Karpas-422 (cell line): ENCODE measurements around the gene CELF2. TPM values are rescaled to one million over a fixed set of nuclear protein-coding genes. Genes with fewer than 3 reads are reported as not detected.

Experiments used
- DNase-seq: peaks from one replicate; pipeline ENCODE4 v3.0.0-alpha.2; 2015
- H2AFZ ChIP-seq: fragments of 200-600 bp; sonication (generic); 2 replicates; pipeline ENCODE4 v1.6.1; 2014; ENCODE audit warnings: antibody characterized with exemption, low read length, mixed read lengths
- H3K27ac ChIP-seq: fragments of 200-600 bp; sonication (generic); 2 replicates; pipeline ENCODE4 v1.5.1; 2014; ENCODE audit warnings: mild to moderate bottlenecking, low read length, moderate library complexity
- H3K27me3 ChIP-seq: fragments of 200-600 bp; sonication (generic); 2 replicates; pipeline ENCODE4 v1.6.1; 2014; ENCODE audit warnings: low read length, mixed read lengths
- H3K36me3 ChIP-seq: fragments of 200-600 bp; sonication (generic); 2 replicates; pipeline ENCODE4 v1.6.1; 2014; ENCODE audit warnings: low read length, mixed read lengths; ENCODE audit not compliant: insufficient read depth
- H3K4me1 ChIP-seq: fragments of 200-600 bp; sonication (generic); 2 replicates; pipeline ENCODE4 v1.6.1; 2014; ENCODE audit warnings: mild to moderate bottlenecking, low read length, mixed read lengths
- H3K4me2 ChIP-seq: fragments of 200-600 bp; sonication (generic); 2 replicates; pipeline ENCODE4 v1.6.1; 2014; ENCODE audit warnings: low read length, low read depth, mild to moderate bottlenecking; ENCODE audit not compliant: poor library complexity, severe bottlenecking
- H3K4me3 ChIP-seq: fragments of 200-600 bp; sonication (generic); 2 replicates; pipeline ENCODE4 v1.5.1; 2014; ENCODE audit warnings: mild to moderate bottlenecking, antibody characterized with exemption, low read length, mixed read lengths
- H3K79me2 ChIP-seq: fragments of 200-600 bp; sonication (generic); 2 replicates; pipeline ENCODE4 v1.6.1; 2014; ENCODE audit warnings: mild to moderate bottlenecking, low read length, mixed read lengths
- H3K9ac ChIP-seq: fragments of 200-600 bp; sonication (generic); 2 replicates; pipeline ENCODE4 v1.6.0; 2014; ENCODE audit warnings: low read length
- H3K9me2 ChIP-seq: fragments of 200-600 bp; sonication (generic), shearing (Covaris generic); replicated peaks from 2 replicates; pipeline ENCODE4 v1.6.0; 2014; ENCODE audit warnings: mild to moderate bottlenecking, low read length, moderate library complexity; ENCODE audit not compliant: insufficient read depth
- H3K9me3 ChIP-seq: fragments of 300-700, 200-600 bp; sonication (generic); 2 replicates; pipeline ENCODE4 v1.6.1; 2014; ENCODE audit warnings: low read length, mixed read lengths
- H4K20me1 ChIP-seq: fragments of 200-600 bp; sonication (generic); 2 replicates; pipeline ENCODE4 v1.6.1; 2014; ENCODE audit warnings: mild to moderate bottlenecking, antibody characterized with exemption, low read length, low read depth; ENCODE audit not compliant: insufficient read depth
- total RNA-seq: library from RNA; depleted of rRNA; stranded (reverse); fragments of >200 nt; shearing (Covaris generic); gene quantifications from 2 replicates; pipeline ENCODE4 v1.2.3, GENCODE V29; 2014; ENCODE audit warnings: low replicate concordance

Gene CELF2
- total RNA-seq, 1 experiment from 2014 or later = 2.3 TPM

DNA sequence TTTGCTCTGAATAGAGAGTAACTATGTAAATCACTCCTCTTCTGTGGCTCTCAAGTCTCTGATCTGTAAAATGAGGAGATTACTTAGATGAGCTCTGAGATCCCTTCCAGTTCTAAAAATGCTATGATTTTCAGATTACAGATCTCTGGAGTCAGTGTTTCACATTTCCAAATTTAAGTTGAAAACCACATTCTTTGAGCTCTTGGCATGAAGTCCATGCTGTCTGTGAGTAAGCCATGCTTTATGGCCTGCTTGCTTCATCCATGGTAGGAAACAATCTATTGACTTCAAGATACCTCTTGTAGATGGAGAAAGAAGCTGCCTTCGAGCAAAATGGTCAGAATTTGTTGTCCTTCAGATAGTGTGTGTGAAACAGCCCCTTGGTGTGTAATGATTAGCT, 64.9 kb downstream of the CELF2 start:
- Histone ChIP-seq H3K9ac (no peak overlapping the region), H3K4me2 (no peak overlapping the region), H3K4me1 (no peaks in the 10 kb centered on the region), H3K27ac (no peak overlapping the region), H2AFZ (no peak overlapping the region), H3K4me3 (no peak overlapping the region), H3K36me3 (no peaks in the 10 kb centered on the region), H3K9me2 (no peaks in the 10 kb centered on the region), H3K9me3 (no peaks in the 10 kb centered on the region), H3K27me3 (no peaks in the 10 kb centered on the region), H3K79me2 (no peaks in the 10 kb centered on the region), H4K20me1 (no peaks in the 10 kb centered on the region)
- no peak for DNase-seq

DNA sequence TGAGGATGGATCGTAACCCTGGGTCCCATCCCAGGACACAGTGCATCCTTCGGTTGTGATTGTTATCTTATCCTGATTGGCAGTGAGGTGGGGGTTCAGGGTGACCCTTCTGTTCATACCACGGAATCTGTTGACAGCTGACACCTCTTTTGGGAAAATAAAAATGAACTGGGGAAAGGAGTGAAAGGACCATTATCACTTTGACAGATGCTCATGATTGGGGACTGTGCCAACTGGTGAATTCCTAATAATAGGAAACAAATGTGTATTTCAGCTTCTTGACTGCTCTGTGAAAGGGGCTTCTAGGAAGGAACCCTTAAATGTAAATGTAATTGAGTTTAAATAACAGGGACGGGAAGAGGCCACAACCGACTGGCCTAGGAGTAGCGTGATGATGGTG, 65.4 kb downstream of the CELF2 start:
- no peaks in the 10 kb centered on the region for H3K9me3 ChIP-seq
- no peaks in the 10 kb centered on the region for H3K9me2 ChIP-seq
- H3K79me2 ChIP-seq = no peaks in the 10 kb centered on the region
- H3K4me2 ChIP-seq = no peak overlapping the region
- H3K9ac ChIP-seq = no peak overlapping the region
- H3K27me3 ChIP-seq = no peaks in the 10 kb centered on the region
- no peak for DNase-seq
- H3K27ac ChIP-seq = no peak overlapping the region
- no peak overlapping the region for H2AFZ ChIP-seq
- no peaks in the 10 kb centered on the region for H4K20me1 ChIP-seq
- H3K36me3 ChIP-seq = no peaks in the 10 kb centered on the region
- H3K4me1 ChIP-seq = no peaks in the 10 kb centered on the region
- H3K4me3 ChIP-seq = no peak overlapping the region

DNA sequence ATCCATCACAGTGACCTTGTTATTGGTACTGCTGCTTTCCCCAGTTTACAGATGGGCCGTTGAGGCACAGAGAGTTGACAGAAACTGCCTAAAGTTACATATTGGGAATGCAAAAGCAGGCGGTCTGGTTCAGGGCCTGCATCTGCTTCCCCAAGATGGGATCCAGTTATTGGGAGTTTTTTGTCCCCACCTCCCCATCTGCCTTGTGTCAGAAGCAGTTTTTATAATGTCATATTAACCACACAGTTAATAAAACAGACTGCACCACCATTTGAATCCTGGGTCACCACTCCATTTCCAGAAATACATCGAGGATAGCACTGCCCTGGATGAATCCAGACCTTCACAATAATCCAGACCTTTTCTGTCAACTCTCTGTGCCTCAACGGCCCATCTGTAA, 67.9 kb downstream of the CELF2 start:
- DNase-seq = no peak
- no peaks in the 10 kb centered on the region for H4K20me1 ChIP-seq
- no peak overlapping the region for H3K4me2 ChIP-seq
- no peaks in the 10 kb centered on the region for H3K9me2 ChIP-seq
- no peak overlapping the region for H2AFZ ChIP-seq
- no peaks in the 10 kb centered on the region for H3K4me1 ChIP-seq
- no peaks in the 10 kb centered on the region for H3K9me3 ChIP-seq
- no peaks in the 10 kb centered on the region for H3K36me3 ChIP-seq
- no peak overlapping the region for H3K9ac ChIP-seq
- H3K79me2 ChIP-seq = no peaks in the 10 kb centered on the region
- H3K4me3 ChIP-seq = no peak overlapping the region
- H3K27ac ChIP-seq = no peak overlapping the region
- H3K27me3 ChIP-seq = no peaks in the 10 kb centered on the region

- Histone ChIP-seq H2AFZ (no peak overlapping the region), H3K9ac (no peak overlapping the region), H3K4me1 (no peaks in the 10 kb centered on the region), H4K20me1 (no peaks in the 10 kb centered on the region), H3K4me2 (no peak overlapping the region), H3K79me2 (no peaks in the 10 kb centered on the region), H3K4me3 (no peak overlapping the region), H3K27ac (no peak overlapping the region), H3K27me3 (no peaks in the 10 kb centered on the region), H3K36me3 (no peaks in the 10 kb centered on the region), H3K9me2 (no peaks in the 10 kb centered on the region), H3K9me3 (no peaks in the 10 kb centered on the region)
- DNase-seq = no peak
These were observed 68.6 kb downstream of the CELF2 start for GRCh38 chr10:11086177-11086840.

DNA sequence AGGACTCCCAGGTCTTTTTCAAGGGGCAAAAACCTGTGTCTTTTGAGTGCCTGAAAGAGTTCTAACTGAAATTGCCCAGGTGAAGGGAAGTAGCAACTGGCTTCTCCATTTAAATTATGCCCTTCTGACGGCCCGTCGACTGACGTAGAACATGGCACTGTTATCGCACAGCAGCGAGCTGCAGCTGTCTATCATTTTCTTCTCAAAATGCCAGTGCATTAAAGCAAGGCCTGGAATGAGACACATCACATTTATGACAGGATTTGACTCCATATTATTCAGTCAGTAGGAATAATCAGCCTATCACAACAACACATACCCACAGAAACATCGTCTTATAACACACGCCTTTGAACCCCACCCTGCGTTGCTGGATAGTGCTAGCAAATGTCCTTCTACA, 69.7 kb downstream of the CELF2 start:
- Histone ChIP-seq H3K9me2 (no peaks in the 10 kb centered on the region), H3K4me2 (no peak overlapping the region), H3K9me3 (no peaks in the 10 kb centered on the region), H2AFZ (no peak overlapping the region), H3K27ac (no peak overlapping the region), H3K9ac (no peak overlapping the region), H3K4me1 (no peaks in the 10 kb centered on the region), H3K4me3 (no peak overlapping the region), H4K20me1 (no peaks in the 10 kb centered on the region), H3K27me3 (no peaks in the 10 kb centered on the region), H3K36me3 (no peaks in the 10 kb centered on the region), H3K79me2 (no peaks in the 10 kb centered on the region)
- DNase-seq = no peak

DNA sequence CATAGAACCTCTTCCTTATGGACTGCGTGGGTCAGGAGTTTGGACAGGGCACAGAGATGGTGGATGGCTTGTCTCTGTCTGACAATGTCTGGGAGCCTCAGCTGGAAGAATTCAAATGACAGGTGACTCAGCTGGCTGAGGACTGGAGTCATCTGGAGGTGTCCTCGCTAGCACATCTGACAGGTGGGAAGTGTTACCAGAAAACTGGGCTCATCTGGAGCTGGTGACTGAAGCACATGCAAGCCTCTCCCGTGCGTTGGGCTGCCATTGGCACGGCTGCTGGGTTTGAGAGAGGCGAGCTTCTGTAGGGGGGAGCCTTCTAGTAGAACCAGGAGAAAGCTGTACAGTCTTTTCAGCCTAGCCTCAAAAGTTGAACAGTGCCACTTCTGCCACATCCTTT, 71.0 kb downstream of the CELF2 start:
- Histone ChIP-seq H3K27ac (no peak overlapping the region), H3K27me3 (no peaks in the 10 kb centered on the region), H3K9ac (no peak overlapping the region), H3K4me2 (no peak overlapping the region), H2AFZ (no peak overlapping the region), H3K9me2 (no peaks in the 10 kb centered on the region), H3K4me1 (no peaks in the 10 kb centered on the region), H3K9me3 (no peaks in the 10 kb centered on the region), H3K4me3 (no peak overlapping the region), H3K36me3 (no peaks in the 10 kb centered on the region), H4K20me1 (no peaks in the 10 kb centered on the region), H3K79me2 (no peaks in the 10 kb centered on the region)
- DNase-seq = no peak

DNA sequence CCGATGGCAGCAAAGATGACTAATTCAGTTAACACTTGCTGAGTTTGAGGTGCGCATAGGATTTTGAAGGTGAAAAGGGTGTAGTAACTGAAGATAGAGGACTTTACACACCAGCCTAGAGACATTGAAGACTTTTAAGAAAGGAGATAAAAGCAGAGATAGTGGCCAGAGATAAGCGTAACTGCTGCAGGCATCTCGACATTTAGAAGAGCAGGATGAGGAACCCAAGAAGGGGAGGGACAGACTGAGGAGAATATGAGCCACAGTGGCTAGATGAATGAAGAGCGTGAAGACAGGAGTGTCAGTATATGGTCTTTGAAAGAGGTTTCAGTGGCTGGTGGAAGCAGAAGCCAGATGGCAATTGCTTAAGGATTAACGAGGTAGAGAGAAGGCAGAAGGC, 71.6 kb downstream of the CELF2 start:
- H3K27me3 ChIP-seq = no peaks in the 10 kb centered on the region
- H3K4me3 ChIP-seq = no peak overlapping the region
- H4K20me1 ChIP-seq = no peaks in the 10 kb centered on the region
- no peaks in the 10 kb centered on the region for H3K36me3 ChIP-seq
- no peaks in the 10 kb centered on the region for H3K4me1 ChIP-seq
- no peak overlapping the region for H3K27ac ChIP-seq
- H3K4me2 ChIP-seq = no peak overlapping the region
- no peak overlapping the region for H2AFZ ChIP-seq
- no peaks in the 10 kb centered on the region for H3K79me2 ChIP-seq
- no peak overlapping the region for H3K9ac ChIP-seq
- H3K9me2 ChIP-seq = no peaks in the 10 kb centered on the region
- no peak for DNase-seq
- H3K9me3 ChIP-seq = no peaks in the 10 kb centered on the region

DNA sequence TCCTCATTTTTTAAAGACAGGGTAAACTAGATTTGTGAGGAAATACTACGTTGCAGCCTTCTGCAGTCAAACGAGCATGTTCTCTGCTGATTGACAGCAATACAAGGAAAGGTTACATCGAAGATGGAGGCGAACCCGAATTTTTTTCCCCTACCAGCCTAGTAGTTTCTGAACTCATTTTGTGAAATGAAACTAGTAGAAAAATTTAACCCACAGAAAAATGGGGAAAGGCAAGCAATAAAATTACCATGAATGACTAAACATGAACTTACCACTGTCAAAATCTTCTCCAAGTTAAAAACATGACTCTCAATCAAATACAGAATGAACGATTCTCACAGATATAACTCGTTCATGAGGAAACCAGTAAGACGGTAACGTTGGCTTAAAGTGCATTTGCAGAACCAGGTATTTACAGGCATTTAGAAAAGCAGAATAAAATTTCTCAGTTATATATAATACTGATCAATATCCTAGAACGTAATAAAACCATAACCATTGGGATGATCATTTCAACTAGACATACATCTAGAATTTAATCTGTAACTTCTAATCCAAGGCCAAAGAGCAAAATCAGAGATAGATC, 73.9 kb downstream of the CELF2 start:
- Histone ChIP-seq H3K9me2 (no peaks in the 10 kb centered on the region), H3K9ac (no peak overlapping the region), H3K4me2 (no peak overlapping the region), H2AFZ (no peak overlapping the region), H3K27ac (no peak overlapping the region), H4K20me1 (no peaks in the 10 kb centered on the region), H3K27me3 (no peaks in the 10 kb centered on the region), H3K79me2 (no peaks in the 10 kb centered on the region), H3K36me3 (no peaks in the 10 kb centered on the region), H3K9me3 (no peaks in the 10 kb centered on the region), H3K4me3 (no peak overlapping the region), H3K4me1 (no peaks in the 10 kb centered on the region)
- DNase-seq = no peak
